ENCODE data around the gene PTPRJ.

DNA sequence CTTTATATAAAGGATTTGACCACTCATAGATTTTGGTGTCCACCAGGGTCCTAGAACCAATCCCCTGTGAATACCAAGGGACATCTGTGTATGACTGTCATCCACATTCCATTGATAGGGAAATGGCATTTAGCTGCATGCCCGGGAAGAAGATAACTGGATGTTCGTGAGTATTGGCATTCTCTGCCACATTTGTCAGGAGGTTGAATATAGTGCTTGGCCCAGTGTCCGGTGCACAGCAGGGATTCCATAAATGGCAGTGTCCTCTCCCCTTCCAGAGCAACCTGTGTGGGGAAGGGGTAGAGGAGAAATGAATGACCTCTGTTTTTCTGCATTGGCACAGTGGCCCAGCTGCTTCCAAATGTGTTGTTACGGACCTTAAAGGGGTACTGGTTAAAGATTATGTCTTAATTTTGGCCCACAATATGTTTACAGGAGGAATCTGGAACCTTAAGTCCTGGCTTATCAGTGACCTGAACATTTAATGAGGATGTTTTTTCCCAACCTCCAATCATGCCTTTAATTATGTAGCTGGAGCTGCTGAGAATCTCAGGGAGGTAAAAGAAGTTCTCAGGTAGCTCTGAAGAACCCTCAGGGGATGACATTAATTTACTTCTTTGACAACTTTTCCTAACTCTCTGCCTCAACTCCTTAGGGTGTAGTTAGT, 202.6 kb downstream of the PTPRJ start:
- TF ChIP-seq, protein P1, sequence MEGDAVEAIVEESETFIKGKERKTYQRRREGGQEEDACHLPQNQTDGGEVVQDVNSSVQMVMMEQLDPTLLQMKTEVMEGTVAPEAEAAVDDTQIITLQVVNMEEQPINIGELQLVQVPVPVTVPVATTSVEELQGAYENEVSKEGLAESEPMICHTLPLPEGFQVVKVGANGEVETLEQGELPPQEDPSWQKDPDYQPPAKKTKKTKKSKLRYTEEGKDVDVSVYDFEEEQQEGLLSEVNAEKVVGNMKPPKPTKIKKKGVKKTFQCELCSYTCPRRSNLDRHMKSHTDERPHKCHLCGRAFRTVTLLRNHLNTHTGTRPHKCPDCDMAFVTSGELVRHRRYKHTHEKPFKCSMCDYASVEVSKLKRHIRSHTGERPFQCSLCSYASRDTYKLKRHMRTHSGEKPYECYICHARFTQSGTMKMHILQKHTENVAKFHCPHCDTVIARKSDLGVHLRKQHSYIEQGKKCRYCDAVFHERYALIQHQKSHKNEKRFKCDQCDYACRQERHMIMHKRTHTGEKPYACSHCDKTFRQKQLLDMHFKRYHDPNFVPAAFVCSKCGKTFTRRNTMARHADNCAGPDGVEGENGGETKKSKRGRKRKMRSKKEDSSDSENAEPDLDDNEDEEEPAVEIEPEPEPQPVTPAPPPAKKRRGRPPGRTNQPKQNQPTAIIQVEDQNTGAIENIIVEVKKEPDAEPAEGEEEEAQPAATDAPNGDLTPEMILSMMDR (IDR thresholded peaks at IDR 0.05): no peak
- no peak for TF ChIP-seq POLR2A (IDR thresholded peaks at IDR 0.05)

All from right lobe of liver (tissue), 4 donors.